Stimulated activated CD8-positive, alpha-beta memory T cell treated with anti-CD3 and anti-CD28 coated beads, Interleukin-12 subunit alpha, Interleukin-12 subunit beta, amount 100 ng/mL, for 24 hours (primary cell): Measurements from ENCODE around the gene CXADR.

Source experiments
- DNase-seq: peaks from one replicate; pipeline ENCODE4 v3.0.0-alpha.2; 2020; ENCODE audit errors: extremely low read depth

Gene CXADR

DNA sequence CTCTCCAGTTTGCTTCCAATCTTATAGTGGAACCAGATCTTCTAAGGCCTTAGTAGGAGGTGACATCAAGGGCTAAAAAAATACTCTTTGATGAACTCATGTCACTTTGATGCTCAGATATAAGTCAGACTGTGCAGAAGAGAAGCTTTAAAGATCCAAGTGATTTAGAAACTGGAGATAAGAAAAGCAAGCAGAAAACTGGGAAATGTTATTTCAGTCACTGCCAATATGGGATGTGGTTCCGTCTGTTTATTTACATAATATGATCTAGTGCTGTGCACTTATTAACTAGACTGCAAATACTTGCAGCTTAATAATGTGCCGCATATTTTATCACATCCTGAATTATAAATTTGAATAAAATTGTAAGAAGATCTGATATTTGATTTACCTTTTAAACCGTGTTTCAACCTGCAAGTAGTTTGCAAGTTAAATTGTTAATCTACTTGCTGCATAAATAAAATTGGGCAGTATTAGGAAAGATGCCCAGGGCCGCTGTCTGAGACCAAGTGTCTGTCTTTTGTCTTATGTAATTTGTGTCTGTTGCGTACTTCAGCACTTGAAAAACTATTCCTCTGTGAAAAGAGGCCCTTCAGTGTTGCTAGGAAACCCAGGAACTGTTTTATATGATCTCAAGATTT lies 29.6 kb downstream of the CXADR start:
- no peak for DNase-seq

DNA sequence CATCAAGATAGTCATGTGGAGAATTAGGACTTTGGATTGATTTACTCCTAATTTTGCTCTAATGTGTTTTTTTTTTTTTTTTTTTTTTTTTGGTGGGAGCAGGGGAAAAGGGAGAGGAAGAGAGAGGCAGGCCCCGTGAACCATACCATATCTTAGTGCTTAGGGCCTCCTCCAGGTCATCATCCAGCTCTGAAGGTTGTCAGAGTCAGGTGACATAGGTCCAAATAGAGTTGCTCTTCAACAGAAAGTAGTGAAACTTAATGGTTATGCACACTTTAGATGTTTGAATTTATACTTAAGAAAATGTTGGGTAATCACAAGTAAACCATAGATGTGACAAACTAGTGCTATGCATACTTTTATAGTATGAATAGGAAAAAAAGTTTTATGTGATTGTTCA lies 32.2 kb downstream of the CXADR start:
- no peak for DNase-seq

DNA sequence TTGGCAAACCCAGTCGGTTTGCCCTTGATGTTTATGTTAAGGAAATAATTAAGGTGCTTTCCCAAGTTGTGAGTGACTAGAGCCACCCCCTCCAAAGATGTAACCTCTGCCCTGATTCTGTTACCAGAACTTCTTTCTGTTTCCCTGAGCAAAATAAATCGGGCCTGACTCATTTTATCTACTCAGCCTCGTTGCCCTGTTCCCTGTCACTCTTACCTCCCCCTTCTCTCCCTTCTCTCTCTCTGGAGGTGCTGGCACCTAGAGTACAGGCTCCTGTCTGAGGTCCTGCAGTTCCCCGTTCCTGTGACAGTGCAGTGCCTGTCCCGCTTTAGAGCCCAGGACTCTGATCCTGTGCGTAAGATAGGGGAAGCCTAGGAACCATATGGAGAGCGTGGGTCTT lies 35.4 kb downstream of the CXADR start:
- DNase-seq: no peak

DNA sequence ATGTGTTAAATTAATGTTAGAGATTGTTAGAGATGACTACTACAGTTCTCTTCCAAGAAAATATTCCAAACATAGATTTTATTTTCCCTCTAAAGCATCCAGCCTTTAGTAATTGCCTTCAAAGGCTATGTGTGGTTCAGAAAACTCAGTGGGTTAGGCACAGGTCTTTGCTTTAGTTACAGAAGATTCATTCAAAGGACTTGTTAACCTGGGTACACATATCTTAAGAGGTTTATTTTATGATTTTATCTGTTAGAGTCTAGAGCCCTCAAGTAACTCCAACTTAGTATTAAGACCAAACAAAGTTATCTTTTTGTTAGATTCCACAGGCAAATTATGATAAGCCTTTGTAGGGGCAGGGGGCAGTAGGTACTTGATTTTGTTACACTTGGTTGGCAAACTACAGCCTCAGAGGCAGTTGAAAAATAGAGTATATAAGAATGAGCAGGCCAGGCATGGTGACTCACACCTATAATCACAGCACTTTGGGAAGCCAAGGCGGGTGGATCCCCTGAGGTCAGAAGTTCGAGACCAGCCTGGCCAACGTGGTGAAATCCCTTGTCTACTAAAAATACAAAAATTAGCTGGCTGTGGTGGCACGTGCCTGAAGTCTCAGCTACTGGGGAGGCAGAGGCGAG lies 37.9 kb downstream of the CXADR start:
- DNase-seq: no peak

DNA sequence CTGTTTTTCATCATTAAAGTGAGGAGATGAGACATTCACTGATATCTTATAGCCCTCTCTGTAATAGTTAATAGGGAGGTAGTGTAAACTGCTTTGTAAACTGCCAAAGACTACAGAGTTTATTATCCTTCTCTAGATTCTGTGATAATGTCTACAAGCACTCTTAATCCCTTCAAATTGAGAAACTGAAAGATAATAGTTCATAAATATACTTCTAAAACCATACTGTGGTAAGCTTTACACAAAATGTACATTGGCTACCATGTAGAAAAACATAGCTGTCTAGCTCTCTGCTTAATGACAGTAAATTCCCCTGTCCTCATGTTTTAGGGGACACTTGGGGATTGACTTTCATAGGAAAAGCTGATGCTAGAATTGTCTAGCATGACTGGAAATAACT lies 39.6 kb downstream of the CXADR start:
- no peak for DNase-seq

GRCh38 chr21:17554120-17554519 lies 41.3 kb downstream of the CXADR start:
- DNase-seq: no peak

GRCh38 chr21:17554679-17555465 lies 42.0 kb downstream of the CXADR start:
- no peak for DNase-seq

- DNase-seq: no peak
Observed at GRCh38 chr21:17560377-17561025, 47.7 kb downstream of the CXADR start.

DNA sequence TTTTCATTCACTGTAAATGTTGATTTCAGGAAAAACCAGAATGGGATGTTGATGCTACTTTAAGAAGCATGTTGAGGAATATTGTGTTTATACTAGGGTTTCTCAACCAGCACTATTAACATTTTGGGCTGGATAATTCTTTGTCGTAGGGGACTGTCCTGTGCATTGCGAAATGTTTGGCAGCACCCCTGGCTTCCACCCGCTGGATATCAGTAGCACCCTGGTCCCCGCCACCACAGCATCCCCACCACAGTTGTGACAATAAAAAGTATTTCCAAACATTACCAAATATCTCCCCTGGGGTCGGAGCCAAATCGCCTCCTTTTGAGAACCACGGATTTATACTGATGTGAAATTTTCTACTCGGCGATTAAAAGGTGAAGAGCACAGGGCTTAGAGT lies 57.9 kb downstream of the CXADR start:
- no peak for DNase-seq

GRCh38 chr21:17572431-17572830 lies 59.6 kb downstream of the CXADR start:
- no peak for DNase-seq

DNA sequence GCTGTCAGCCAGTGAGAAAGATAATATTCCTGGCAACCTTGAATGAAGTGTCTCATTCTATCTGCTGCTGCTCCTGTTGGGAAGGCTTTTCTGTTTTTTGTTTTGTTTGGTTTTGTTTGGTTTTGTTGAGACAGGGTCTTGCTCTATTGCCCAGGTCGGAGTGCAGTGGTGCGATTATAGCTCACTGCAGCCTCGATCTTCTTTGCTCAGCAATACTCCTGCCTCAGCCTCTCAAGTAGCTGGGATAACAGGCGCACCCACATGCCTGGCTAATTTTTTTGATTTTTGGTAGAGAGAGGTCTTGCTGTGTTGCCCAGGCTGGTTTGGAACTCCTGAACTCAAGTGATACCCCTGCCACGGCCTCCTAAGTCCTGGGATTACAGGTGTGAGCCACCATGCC lies 62.2 kb downstream of the CXADR start:
- DNase-seq: no peak

- no peak for DNase-seq
Observed at GRCh38 chr21:17576080-17576835, 63.4 kb downstream of the CXADR start.

- no peak for DNase-seq
Observed at GRCh38 chr21:17577701-17578100, 64.9 kb downstream of the CXADR start.

GRCh38 chr21:17578162-17578561 lies 65.3 kb downstream of the CXADR start:
- no peak for DNase-seq

- no peak for DNase-seq
Observed at GRCh38 chr21:17578876-17579275, 66.0 kb downstream of the CXADR start.

- DNase-seq: no peak
Observed at GRCh38 chr21:17580319-17580718, 67.5 kb downstream of the CXADR start.

DNA sequence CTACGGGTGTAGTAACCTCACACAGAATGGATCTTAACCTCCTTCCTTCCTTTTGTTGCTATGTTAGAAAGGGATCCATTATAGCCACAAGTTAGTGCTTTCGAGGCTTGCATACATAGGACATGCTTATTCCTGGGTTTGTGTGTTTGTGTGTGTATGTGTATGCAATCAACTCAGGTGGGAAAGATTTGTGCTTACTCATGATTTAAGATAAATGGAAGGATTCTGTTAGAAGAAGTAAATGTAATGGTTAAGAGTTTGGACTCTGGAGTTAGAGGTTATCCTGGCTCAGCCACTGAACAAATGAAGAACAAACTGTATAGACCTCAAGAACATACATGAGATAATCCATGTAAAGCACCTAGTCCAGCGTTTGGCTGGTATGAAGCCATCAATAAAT lies 71.1 kb downstream of the CXADR start:
- no peak for DNase-seq

DNA sequence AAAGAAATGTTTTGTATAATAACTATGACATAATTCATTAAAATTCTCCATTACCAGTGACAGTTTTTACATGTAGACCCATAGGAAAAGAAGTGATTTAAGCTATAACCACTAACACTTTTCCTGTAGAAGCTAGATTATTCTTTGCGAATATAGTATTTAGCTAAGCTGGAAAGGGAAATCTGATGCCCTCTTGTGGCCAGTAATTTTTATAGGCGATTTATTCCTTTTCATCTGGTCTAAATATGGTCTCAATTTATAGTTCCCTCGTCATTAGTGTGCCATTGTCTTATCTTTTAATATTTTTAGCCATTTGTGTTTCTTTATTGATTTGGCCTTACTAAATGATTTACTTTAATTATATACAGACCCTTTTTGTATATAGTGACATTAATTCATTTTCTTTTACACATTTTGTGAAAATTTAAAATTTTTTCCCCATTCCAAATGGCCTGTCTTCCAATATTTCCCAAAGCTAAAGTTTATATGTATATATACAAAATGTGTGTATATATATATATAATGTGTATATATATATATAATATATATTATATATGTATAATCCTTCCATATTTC lies 73.1 kb downstream of the CXADR start:
- no peak for DNase-seq

GRCh38 chr21:17590430-17590829 lies 77.6 kb downstream of the CXADR start:
- no peak for DNase-seq

DNA sequence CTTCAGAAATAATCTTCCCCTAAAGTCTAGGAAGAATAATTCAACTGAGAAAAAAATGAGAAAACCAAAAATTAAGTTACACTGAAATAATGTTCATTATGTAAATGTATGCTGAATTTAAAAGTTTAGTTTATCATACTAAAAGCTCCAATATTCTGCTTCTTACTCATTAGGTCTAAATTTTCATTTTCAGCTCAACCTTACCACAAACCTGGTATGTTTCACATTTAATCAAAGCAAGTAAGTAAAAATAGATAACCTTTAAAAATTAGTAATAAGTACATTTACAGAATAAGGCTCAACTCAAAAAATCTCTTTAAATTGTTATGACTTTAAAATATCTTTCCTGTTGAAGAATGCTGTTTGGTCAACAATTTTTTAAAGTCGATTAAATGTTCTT lies 84.8 kb downstream of the CXADR start:
- DNase-seq: no peak

- DNase-seq: no peak
Observed at GRCh38 chr21:17598437-17598836, 85.6 kb downstream of the CXADR start.

DNA sequence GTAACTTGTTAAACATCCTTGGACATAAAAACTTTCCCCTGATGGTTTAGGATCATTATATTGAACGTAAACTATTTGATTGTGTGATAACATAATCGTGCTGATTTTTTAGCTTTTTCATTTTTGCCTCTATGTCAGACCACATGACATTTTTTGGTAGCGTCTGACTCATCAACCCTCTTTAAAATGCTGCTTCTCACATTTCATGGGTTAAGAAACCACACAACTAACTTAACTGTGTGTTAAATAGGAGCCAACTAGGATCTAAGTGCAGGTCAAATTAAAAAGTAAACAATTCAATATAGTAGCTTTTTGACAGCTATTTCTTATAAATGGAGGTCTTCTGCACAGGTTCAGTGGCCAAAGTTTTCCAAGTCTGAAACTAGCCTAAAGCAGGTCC lies 90.0 kb downstream of the CXADR start:
- no peak for DNase-seq
